AG04450 (cell line): ENCODE results near the gene SND1. TPM values are rescaled to one million over a fixed set of nuclear protein-coding genes. Genes with fewer than 3 reads are reported as not detected.

Source experiments
- CTCF ChIA-PET: fragments of 300-600, 350-600 bp; formaldehyde crosslinking; extraction: SDS; loops from one replicate; lab custom pipeline; 2022; ENCODE audit warnings: antibody characterized with exemption, inconsistent platforms; lab: Charles Lee
- POLR2A ChIA-PET: fragments of 350-600 bp; formaldehyde crosslinking; extraction: SDS; loops from one replicate; lab custom pipeline; 2021; ENCODE audit warnings: antibody characterized with exemption, inconsistent platforms; lab: Yijun Ruan, JAX
- DNase-seq: peaks from one replicate; pipeline ENCODE4 v3.0.0-alpha.2; 2011; ENCODE audit warnings: low read depth, low spot score
- H3K27ac ChIP-seq: one replicate; pipeline ENCODE4 v1.5.1; 2012; ENCODE audit warnings: low read depth, low read length, control low read depth
- H3K27me3 ChIP-seq: one replicate; pipeline ENCODE4 v1.6.0; 2012; ENCODE audit warnings: low read length; ENCODE audit not compliant: control insufficient read depth, insufficient read depth
- H3K4me3 ChIP-seq: 2 replicates; pipeline ENCODE4 v1.5.1; 2011; ENCODE audit warnings: mild to moderate bottlenecking, low read depth, low read length, control low read depth
- H3K9me3 ChIP-seq: 2 replicates; pipeline ENCODE4 v1.5.1; 2012; ENCODE audit warnings: low read length; ENCODE audit not compliant: control insufficient read depth, insufficient read depth
- CTCF ChIP-seq: IDR thresholded peaks from 2 replicates; pipeline ENCODE4 v1.5.1; 2011; ENCODE audit warnings: low read depth, low read length, control low read depth, inconsistent platforms
- polyA plus RNA-seq: library from polyadenylated mRNA; depleted of rRNA; stranded (reverse); fragments of >200 nt; gene quantifications from 2 replicates; pipeline ENCODE4 v1.2.3, GENCODE V29; 2011

Gene SND1
- polyA plus RNA-seq, 1 experiment: 247 TPM

GRCh38 chr7:127896659-127897058 is 244.7 kb downstream of the SND1 start:
- ChIA-PET CTCF (interaction anchor here (0.8 to 1.0 kb wide), 2 partner anchors 104 to 188 kb away, joined by 3 to 4 read pairs; no protein-coding TSS in a partner anchor), POLR2A (no interaction called here)
- no peak for DNase-seq
- Histone ChIP-seq H3K4me3 (no peak overlapping the region), H3K27me3 (no peaks in the 10 kb centered on the region), H3K27ac (no peak overlapping the region), H3K9me3 (no peaks in the 10 kb centered on the region)
- TF ChIP-seq CTCF: no peak

- Histone ChIP-seq H3K27me3 (no peaks in the 10 kb centered on the region), H3K4me3 (no peak overlapping the region), H3K27ac (no peak overlapping the region), H3K9me3 (no peaks in the 10 kb centered on the region)
- ChIA-PET CTCF (no interaction called here), POLR2A (no interaction called here)
- TF ChIP-seq CTCF: no peak
- DNase-seq: no peak
These were observed 245.9 kb downstream of the SND1 start for GRCh38 chr7:127897704-127898454.

- POLR2A ChIA-PET: no interaction called here
- no peak for DNase-seq
- no peak for TF ChIP-seq CTCF
- Histone ChIP-seq H3K27me3 (no peaks in the 10 kb centered on the region), H3K9me3 (no peaks in the 10 kb centered on the region), H3K4me3 (no peak overlapping the region), H3K27ac (no peak overlapping the region)
- CTCF ChIA-PET: no interaction called here
These were observed 247.4 kb downstream of the SND1 start for GRCh38 chr7:127899411-127899810.

GRCh38 chr7:127900141-127900540 is 248.1 kb downstream of the SND1 start:
- Histone ChIP-seq H3K27ac (no peak overlapping the region), H3K9me3 (no peaks in the 10 kb centered on the region), H3K4me3 (no peak overlapping the region), H3K27me3 (no peaks in the 10 kb centered on the region)
- CTCF ChIA-PET: no interaction called here
- TF ChIP-seq CTCF: no peak
- POLR2A ChIA-PET: no interaction called here
- no peak for DNase-seq
